HEK293 (cell line): Measurements from ENCODE around the gene ABCB9.

Source experiments
- CTCF ChIA-PET: fragments of 350-600 bp; formaldehyde crosslinking; extraction: SDS; loops from one replicate; lab custom pipeline; 2021; ENCODE audit warnings: antibody characterized with exemption; lab: Yijun Ruan, JAX
- POLR2A ChIA-PET: fragments of 300-600 bp; formaldehyde crosslinking; extraction: SDS; loops from one replicate; lab custom pipeline; 2020; ENCODE audit warnings: antibody characterized with exemption, inconsistent platforms; lab: Yijun Ruan, JAX
- H3K27ac ChIP-seq: fragments of 200-500 bp; sonication (Bioruptor generic); 2 replicates; pipeline ENCODE4 v1.5.1; 2014; ENCODE audit warnings: low read depth, low read length, control low read depth, inconsistent platforms; ENCODE audit errors: extremely low read depth
- H3K36me3 ChIP-seq, 2 experiments: fragments of 200-500 bp in 1 of 2; sonication (Bioruptor generic) in 1 of 2; 1 replicate in 1 of 2; 2 replicates in 1 of 2; pipeline ENCODE4 v1.5.1; 2014 to 2017; ENCODE audit warnings: inconsistent platforms in 2 of 2, low read length in 2 of 2; ENCODE audit not compliant: control insufficient read depth in 2 of 2, insufficient read depth in 1 of 2
- H3K4me1 ChIP-seq: fragments of 200-500 bp; sonication (Bioruptor generic); 2 replicates; pipeline ENCODE4 v1.5.1; 2014; ENCODE audit warnings: mild to moderate bottlenecking, low read length, inconsistent platforms; ENCODE audit not compliant: control insufficient read depth, insufficient read depth
- H3K4me3 ChIP-seq: 2 replicates; pipeline ENCODE4 v1.5.1; 2011; ENCODE audit warnings: low read depth, mild to moderate bottlenecking, control low read depth, low read length, moderate library complexity
- H3K9me3 ChIP-seq: fragments of 200-500 bp; sonication (Bioruptor generic); 2 replicates; pipeline ENCODE4 v1.5.1; 2014; ENCODE audit warnings: low read depth, low read length, inconsistent platforms; ENCODE audit not compliant: control insufficient read depth, insufficient read depth
- GFI1B ChIP-seq: fragments of 450-650 bp; formaldehyde crosslinking; IDR thresholded peaks from 2 replicates; pipeline ENCODE4 v1.5.1; 2016; ENCODE audit warnings: missing biosample characterization, missing genetic modification characterization
- GLI4 ChIP-seq: fragments of 450-650 bp; formaldehyde crosslinking; IDR thresholded peaks from 2 replicates; pipeline ENCODE4 v1.5.1; 2016; ENCODE audit warnings: missing biosample characterization, missing genetic modification characterization
- HOXD13 ChIP-seq: sonication (generic); formaldehyde crosslinking; IDR thresholded peaks from 2 replicates; pipeline ENCODE4 v1.8.0; 2022; ENCODE audit warnings: missing genetic modification reagents, borderline replicate concordance
- KLF7 ChIP-seq: fragments of 450-650 bp; formaldehyde crosslinking; IDR thresholded peaks from 2 replicates; pipeline ENCODE4 v1.5.1; 2016; ENCODE audit warnings: missing biosample characterization, missing genetic modification characterization, borderline replicate concordance
- OVOL3 ChIP-seq: fragments of 450-650 bp; formaldehyde crosslinking; IDR thresholded peaks from 2 replicates; pipeline ENCODE4 v1.5.1; 2016; ENCODE audit warnings: missing biosample characterization, missing genetic modification characterization
- REPIN1 ChIP-seq: fragments of 450-650 bp; formaldehyde crosslinking; IDR thresholded peaks from 2 replicates; pipeline ENCODE4 v1.5.1; 2017; ENCODE audit warnings: missing biosample characterization, missing genetic modification characterization, low read depth
- SCRT1 ChIP-seq: fragments of 450-650 bp; formaldehyde crosslinking; IDR thresholded peaks from 2 replicates; pipeline ENCODE4 v1.5.1; 2016; ENCODE audit warnings: missing biosample characterization, missing genetic modification characterization, borderline replicate concordance
- SP2 ChIP-seq: fragments of 450-650 bp; formaldehyde crosslinking; IDR thresholded peaks from 2 replicates; pipeline ENCODE4 v1.5.1; 2016; ENCODE audit warnings: missing biosample characterization, missing genetic modification characterization
- SP7 ChIP-seq: fragments of 450-650 bp; formaldehyde crosslinking; IDR thresholded peaks from 2 replicates; pipeline ENCODE4 v1.5.1; 2016; ENCODE audit warnings: missing biosample characterization, missing genetic modification characterization
- TCF7L2 ChIP-seq: IDR thresholded peaks from 2 replicates; pipeline ENCODE4 v1.6.1; 2011; ENCODE audit warnings: low read depth, mild to moderate bottlenecking, inconsistent platforms, low read length, moderate library complexity, borderline replicate concordance
- WT1 ChIP-seq: fragments of 450-650 bp; formaldehyde crosslinking; IDR thresholded peaks from 2 replicates; pipeline ENCODE4 v1.5.1; 2016; ENCODE audit warnings: missing biosample characterization, missing genetic modification characterization
- YY2 ChIP-seq: fragments of 450-650 bp; formaldehyde crosslinking; IDR thresholded peaks from 2 replicates; pipeline ENCODE4 v1.5.1; 2016; ENCODE audit warnings: missing biosample characterization, missing genetic modification characterization
- ZBTB20 ChIP-seq: fragments of 450-650 bp; formaldehyde crosslinking; IDR thresholded peaks from 2 replicates; pipeline ENCODE4 v1.5.1; 2016; ENCODE audit warnings: missing biosample characterization, missing genetic modification characterization
- ZBTB48 ChIP-seq: fragments of 450-650 bp; formaldehyde crosslinking; IDR thresholded peaks from 2 replicates; pipeline ENCODE4 v1.5.1; 2016; ENCODE audit warnings: missing biosample characterization, missing genetic modification characterization
- ZBTB7A ChIP-seq: fragments of 450-650 bp; formaldehyde crosslinking; IDR thresholded peaks from 2 replicates; pipeline ENCODE4 v1.5.1; 2016; ENCODE audit warnings: low read depth, missing biosample characterization, missing genetic modification characterization
- ZFP37 ChIP-seq: fragments of 450-650 bp; formaldehyde crosslinking; IDR thresholded peaks from 2 replicates; pipeline ENCODE4 v1.5.1; 2016; ENCODE audit warnings: missing biosample characterization, missing genetic modification characterization
- ZNF112 ChIP-seq: fragments of 450-650 bp; formaldehyde crosslinking; IDR thresholded peaks from 2 replicates; pipeline ENCODE4 v1.5.0; 2017; ENCODE audit warnings: missing biosample characterization, missing genetic modification characterization
- ZNF239 ChIP-seq: fragments of 450-650 bp; formaldehyde crosslinking; IDR thresholded peaks from 2 replicates; pipeline ENCODE4 v1.5.1; 2016; ENCODE audit warnings: missing biosample characterization, missing genetic modification characterization
- ZNF24 ChIP-seq: fragments of 450-650 bp; formaldehyde crosslinking; IDR thresholded peaks from 2 replicates; pipeline ENCODE4 v1.5.1; 2016; ENCODE audit warnings: missing biosample characterization, missing genetic modification characterization
- ZNF302 ChIP-seq: fragments of 450-650 bp; formaldehyde crosslinking; IDR thresholded peaks from 2 replicates; pipeline ENCODE4 v1.5.1; 2016; ENCODE audit warnings: missing biosample characterization, missing genetic modification characterization, low read depth
- ZNF354C ChIP-seq: fragments of 450-650 bp; formaldehyde crosslinking; IDR thresholded peaks from 2 replicates; pipeline ENCODE4 v1.5.1; 2016; ENCODE audit warnings: missing biosample characterization, missing genetic modification characterization, low read depth, borderline replicate concordance
- ZNF37A ChIP-seq: fragments of 450-650 bp; IDR thresholded peaks from 2 replicates; pipeline ENCODE4 v1.5.1; 2018; ENCODE audit warnings: missing biosample characterization, missing genetic modification characterization
- ZNF426 ChIP-seq: fragments of 450-650 bp; formaldehyde crosslinking; IDR thresholded peaks from 2 replicates; pipeline ENCODE4 v1.5.1; 2017; ENCODE audit warnings: missing biosample characterization, missing genetic modification characterization, mild to moderate bottlenecking, inconsistent platforms, moderate library complexity
- ZNF596 ChIP-seq: fragments of 450-650 bp; IDR thresholded peaks from 2 replicates; pipeline ENCODE4 v1.5.0; 2018; ENCODE audit warnings: missing biosample characterization, mild to moderate bottlenecking, missing genetic modification characterization, moderate library complexity
- ZNF600 ChIP-seq: fragments of 450-650 bp; formaldehyde crosslinking; IDR thresholded peaks from 2 replicates; pipeline ENCODE4 v1.5.1; 2016; ENCODE audit warnings: missing biosample characterization, missing genetic modification characterization
- ZNF626 ChIP-seq: fragments of 450-650 bp; sonication (Bioruptor Pico); formaldehyde crosslinking; IDR thresholded peaks from 2 replicates; pipeline ENCODE4 v1.5.1; 2018; ENCODE audit warnings: missing biosample characterization, missing genetic modification characterization, inconsistent platforms
- ZNF660 ChIP-seq: fragments of 450-650 bp; IDR thresholded peaks from 2 replicates; pipeline ENCODE4 v1.5.1; 2018; ENCODE audit warnings: missing biosample characterization, mild to moderate bottlenecking, missing genetic modification characterization
- ZNF785 ChIP-seq: fragments of 450-650 bp; formaldehyde crosslinking; IDR thresholded peaks from 2 replicates; pipeline ENCODE4 v1.5.1; 2016; ENCODE audit warnings: missing biosample characterization, missing genetic modification characterization
- ZSCAN16 ChIP-seq: fragments of 450-650 bp; formaldehyde crosslinking; IDR thresholded peaks from 2 replicates; pipeline ENCODE4 v1.5.1; 2016; ENCODE audit warnings: missing biosample characterization, missing genetic modification characterization
- TF ChIP-seq, protein P1 (sequence below): fragments of 450-650 bp; formaldehyde crosslinking; IDR thresholded peaks from 2 replicates; pipeline ENCODE4 v1.5.1; 2016; ENCODE audit warnings: missing biosample characterization, missing genetic modification characterization
- TF ChIP-seq, protein P2 (sequence below): fragments of 450-650 bp; formaldehyde crosslinking; IDR thresholded peaks from 2 replicates; pipeline ENCODE4; 2016; ENCODE audit warnings: missing biosample characterization, missing genetic modification characterization
- TF ChIP-seq, protein P3 (sequence below): fragments of 450-650 bp; formaldehyde crosslinking; IDR thresholded peaks from 2 replicates; pipeline ENCODE4 v1.5.1; 2017; ENCODE audit warnings: missing biosample characterization, missing genetic modification characterization
- TF ChIP-seq, protein P4 (sequence below): fragments of 450-650 bp; IDR thresholded peaks from 2 replicates; pipeline ENCODE4 v1.5.1; 2018; ENCODE audit warnings: missing biosample characterization, mild to moderate bottlenecking, missing genetic modification characterization

The ABCB9 gene

DNA sequence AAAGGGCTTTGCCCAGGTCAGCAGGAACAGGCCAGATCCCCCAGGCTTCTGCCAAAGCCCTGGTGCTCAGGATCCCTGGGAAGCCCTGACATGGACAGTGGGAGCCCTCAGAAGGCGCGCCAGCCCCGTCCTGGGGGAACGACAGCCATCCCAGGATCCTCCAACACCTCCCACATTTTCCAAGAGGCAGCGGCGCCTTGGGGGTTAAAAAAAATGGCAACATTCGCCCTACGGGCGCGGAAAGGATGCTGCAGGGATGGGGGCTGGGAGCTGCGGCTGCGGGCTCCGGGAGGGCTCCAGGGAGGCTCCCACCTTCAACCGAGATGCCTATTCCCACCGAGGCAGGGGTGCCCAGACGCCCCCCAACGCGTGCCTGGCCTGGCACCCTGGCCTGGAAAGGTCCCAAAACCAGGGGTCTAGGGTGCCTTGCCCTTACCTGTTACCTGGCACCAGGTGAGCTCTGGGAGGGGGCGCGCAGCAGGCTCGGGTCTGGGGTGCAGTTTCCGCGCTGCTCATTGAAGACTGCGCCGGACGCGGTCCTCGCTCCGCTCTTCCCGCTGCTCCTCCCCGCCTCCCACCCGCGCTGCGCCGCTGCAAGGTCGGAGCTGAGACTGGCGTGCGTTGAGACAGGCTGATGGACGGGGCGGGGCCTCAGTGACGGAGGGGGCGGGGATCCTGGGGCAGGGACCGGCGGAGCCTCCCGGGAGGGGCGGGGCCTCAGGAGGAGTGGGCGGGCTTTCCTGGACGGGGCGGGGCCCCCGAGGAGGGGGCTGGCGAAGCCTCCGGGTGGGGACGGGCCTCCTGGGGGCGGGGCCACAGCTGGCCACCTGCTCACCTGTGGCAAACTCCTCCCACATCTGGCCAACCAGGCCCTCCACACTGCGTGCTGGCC lies at the start of gene ABCB9:
ABCB9 (minus strand) TSS at position 613 of the 892 bp plus-strand sequence. CDS start 6,228 bp downstream, outside the sequence.
- CTCF ChIA-PET = interaction anchor here (0.5 to 1.5 kb wide), 6 partner anchors 12 to 1331 kb away, joined by 3 to 5 read pairs (median 3); no protein-coding TSS in a partner anchor
- Histone ChIP-seq H3K27ac (peak within 1 kb of the TSS; percentile 48; the same call in 1 of the 2 replicates), H3K4me1 (peaks cover 12% of the 10 kb centered on the region), H3K4me3 (peak within 1 kb of the TSS; percentile 71), H3K36me3 (no peaks in the 10 kb centered on the region), H3K9me3 (no peaks in the 10 kb centered on the region)
- POLR2A ChIA-PET = interaction anchor here (0.5 to 2.6 kb wide), 18 partner anchors 9 to 687 kb away, joined by 3 to 36 read pairs (median 4); partner anchors contain the start of genes ARL6IP4, MPHOSPH9, MTRFR and OGFOD2
- TF ChIP-seq ZBTB48 (tag by site-specific recombination) (peak; percentile 52; the same call in 1 of the 2 replicates), ZNF600 (tag by site-specific recombination) (peak; percentile 87), ZNF596 (tag by site-specific recombination) (no peak), ZNF785 (tag by site-specific recombination) (no peak), ZNF302 (tag by site-specific recombination) (no peak), ZBTB7A (peak; percentile 66; the same call in 1 of the 2 replicates), SP2 (tag by site-specific recombination) (peak; percentile 85), GFI1B (no peak), ZNF112 (tag by site-specific recombination) (no peak), GLI4 (tag by site-specific recombination) (no peak), ZSCAN16 (no peak), SP7 (tag by site-specific recombination) (peak; percentile 62; the same call in 1 of the 2 replicates), ZNF354C (no peak), ZBTB20 (tag by site-specific recombination) (peak; percentile 72; the same call in 1 of the 2 replicates), HOXD13 (CRISPR knock-in tag) (no peak), ZNF24 (no peak), ZNF660 (tag by site-specific recombination) (no peak), REPIN1 (0 out of 2 replicates have a peak, but pooled peaks have one; percentile 33), OVOL3 (tag by site-specific recombination) (no peak), ZFP37 (no peak), ZNF239 (tag by site-specific recombination) (no peak), ZNF37A (tag by site-specific recombination) (no peak), SCRT1 (tag by site-specific recombination) (peak; percentile 81; the same call in 1 of the 2 replicates), ZNF426 (tag by site-specific recombination) (no peak), KLF7 (tag by site-specific recombination) (no peak), WT1 (tag by site-specific recombination) (peak; percentile 49; the same call in 1 of the 2 replicates), ZNF626 (tag by site-specific recombination) (no peak), YY2 (tag by site-specific recombination) (0 out of 2 replicates have a peak, but pooled peaks have one; percentile 23), TCF7L2 (no peak)
- TF ChIP-seq, protein P1, sequence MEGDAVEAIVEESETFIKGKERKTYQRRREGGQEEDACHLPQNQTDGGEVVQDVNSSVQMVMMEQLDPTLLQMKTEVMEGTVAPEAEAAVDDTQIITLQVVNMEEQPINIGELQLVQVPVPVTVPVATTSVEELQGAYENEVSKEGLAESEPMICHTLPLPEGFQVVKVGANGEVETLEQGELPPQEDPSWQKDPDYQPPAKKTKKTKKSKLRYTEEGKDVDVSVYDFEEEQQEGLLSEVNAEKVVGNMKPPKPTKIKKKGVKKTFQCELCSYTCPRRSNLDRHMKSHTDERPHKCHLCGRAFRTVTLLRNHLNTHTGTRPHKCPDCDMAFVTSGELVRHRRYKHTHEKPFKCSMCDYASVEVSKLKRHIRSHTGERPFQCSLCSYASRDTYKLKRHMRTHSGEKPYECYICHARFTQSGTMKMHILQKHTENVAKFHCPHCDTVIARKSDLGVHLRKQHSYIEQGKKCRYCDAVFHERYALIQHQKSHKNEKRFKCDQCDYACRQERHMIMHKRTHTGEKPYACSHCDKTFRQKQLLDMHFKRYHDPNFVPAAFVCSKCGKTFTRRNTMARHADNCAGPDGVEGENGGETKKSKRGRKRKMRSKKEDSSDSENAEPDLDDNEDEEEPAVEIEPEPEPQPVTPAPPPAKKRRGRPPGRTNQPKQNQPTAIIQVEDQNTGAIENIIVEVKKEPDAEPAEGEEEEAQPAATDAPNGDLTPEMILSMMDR (tag by site-specific recombination) = no peak
- TF ChIP-seq, protein P2, sequence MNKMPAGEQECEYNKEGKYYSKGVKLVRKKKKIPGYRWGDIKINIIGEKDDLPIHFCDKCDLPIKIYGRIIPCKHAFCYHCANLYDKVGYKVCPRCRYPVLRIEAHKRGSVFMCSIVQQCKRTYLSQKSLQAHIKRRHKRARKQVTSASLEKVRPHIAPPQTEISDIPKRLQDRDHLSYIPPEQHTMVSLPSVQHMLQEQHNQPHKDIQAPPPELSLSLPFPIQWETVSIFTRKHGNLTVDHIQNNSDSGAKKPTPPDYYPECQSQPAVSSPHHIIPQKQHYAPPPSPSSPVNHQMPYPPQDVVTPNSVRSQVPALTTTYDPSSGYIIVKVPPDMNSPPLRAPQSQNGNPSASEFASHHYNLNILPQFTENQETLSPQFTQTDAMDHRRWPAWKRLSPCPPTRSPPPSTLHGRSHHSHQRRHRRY (tag by site-specific recombination) = no peak
- TF ChIP-seq, protein P3, sequence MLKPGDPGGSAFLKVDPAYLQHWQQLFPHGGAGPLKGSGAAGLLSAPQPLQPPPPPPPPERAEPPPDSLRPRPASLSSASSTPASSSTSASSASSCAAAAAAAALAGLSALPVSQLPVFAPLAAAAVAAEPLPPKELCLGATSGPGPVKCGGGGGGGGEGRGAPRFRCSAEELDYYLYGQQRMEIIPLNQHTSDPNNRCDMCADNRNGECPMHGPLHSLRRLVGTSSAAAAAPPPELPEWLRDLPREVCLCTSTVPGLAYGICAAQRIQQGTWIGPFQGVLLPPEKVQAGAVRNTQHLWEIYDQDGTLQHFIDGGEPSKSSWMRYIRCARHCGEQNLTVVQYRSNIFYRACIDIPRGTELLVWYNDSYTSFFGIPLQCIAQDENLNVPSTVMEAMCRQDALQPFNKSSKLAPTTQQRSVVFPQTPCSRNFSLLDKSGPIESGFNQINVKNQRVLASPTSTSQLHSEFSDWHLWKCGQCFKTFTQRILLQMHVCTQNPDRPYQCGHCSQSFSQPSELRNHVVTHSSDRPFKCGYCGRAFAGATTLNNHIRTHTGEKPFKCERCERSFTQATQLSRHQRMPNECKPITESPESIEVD (tag by site-specific recombination) = no peak
- TF ChIP-seq, protein P4, sequence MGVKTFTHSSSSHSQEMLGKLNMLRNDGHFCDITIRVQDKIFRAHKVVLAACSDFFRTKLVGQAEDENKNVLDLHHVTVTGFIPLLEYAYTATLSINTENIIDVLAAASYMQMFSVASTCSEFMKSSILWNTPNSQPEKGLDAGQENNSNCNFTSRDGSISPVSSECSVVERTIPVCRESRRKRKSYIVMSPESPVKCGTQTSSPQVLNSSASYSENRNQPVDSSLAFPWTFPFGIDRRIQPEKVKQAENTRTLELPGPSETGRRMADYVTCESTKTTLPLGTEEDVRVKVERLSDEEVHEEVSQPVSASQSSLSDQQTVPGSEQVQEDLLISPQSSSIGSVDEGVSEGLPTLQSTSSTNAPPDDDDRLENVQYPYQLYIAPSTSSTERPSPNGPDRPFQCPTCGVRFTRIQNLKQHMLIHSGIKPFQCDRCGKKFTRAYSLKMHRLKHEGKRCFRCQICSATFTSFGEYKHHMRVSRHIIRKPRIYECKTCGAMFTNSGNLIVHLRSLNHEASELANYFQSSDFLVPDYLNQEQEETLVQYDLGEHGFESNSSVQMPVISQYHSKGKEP (tag by site-specific recombination) = no peak
